IMR-90 (cell line): ENCODE results near the gene IGSF3. TPM values are rescaled to one million over a fixed set of nuclear protein-coding genes. Genes with fewer than 3 reads are reported as not detected.

Experiments
- ATAC-seq: fragments of 200-7000 bp; cut with Tn5 transposase; 2 replicates; pipeline ENCODE4 v1.9.1; 2020; ENCODE audit warnings: low read depth, mild to moderate bottlenecking, moderate library complexity
- BruUV-seq: library from RNA; stranded (reverse); fragments of 400-500 nt; replicated peaks from 2 replicates; lab custom pipeline; 2021; lab: Mats Ljungman, UMichigan
- CTCF ChIA-PET: fragments of 300-600 bp; formaldehyde crosslinking; extraction: SDS; loops from one replicate; lab custom pipeline; 2021; ENCODE audit warnings: antibody characterized with exemption; lab: Yijun Ruan, JAX
- POLR2A ChIA-PET: fragments of 300-600 bp; sonication (Branson Sonifier 250); formaldehyde crosslinking; loops from one replicate; lab custom pipeline; 2022; ENCODE audit warnings: antibody characterized with exemption; ENCODE audit not compliant: unreplicated experiment; lab: Charles Lee
- DNase-seq: peaks from one replicate; pipeline ENCODE4 v3.0.0; 2013
- H2AFZ ChIP-seq: replicated peaks from 2 replicates; pipeline ENCODE3; 2013; ENCODE audit warnings: low read length, mild to moderate bottlenecking; ENCODE audit not compliant: poor library complexity
- H2AK5ac ChIP-seq: 2 replicates; pipeline ENCODE4 v1.6.1; 2013; ENCODE audit warnings: low read depth, low read length, inconsistent platforms
- H2AK9ac ChIP-seq: replicated peaks from 2 replicates; pipeline ENCODE3; 2013; ENCODE audit warnings: mild to moderate bottlenecking, low read depth, low read length, moderate library complexity; ENCODE audit not compliant: poor library complexity
- H2BK120ac ChIP-seq: 2 replicates; pipeline ENCODE4 v1.6.1; 2013; ENCODE audit warnings: low read depth, low read length, inconsistent platforms
- H2BK15ac ChIP-seq: 3 replicates; pipeline ENCODE4 v1.6.1; 2013; ENCODE audit warnings: low read depth, low read length, inconsistent platforms
- H2BK20ac ChIP-seq: 2 replicates; pipeline ENCODE4 v1.6.1; 2013; ENCODE audit warnings: low read depth, mild to moderate bottlenecking, inconsistent platforms, low read length, moderate library complexity
- H2BK5ac ChIP-seq: 2 replicates; pipeline ENCODE4 v1.6.1; 2013; ENCODE audit warnings: mild to moderate bottlenecking, low read depth, low read length, inconsistent platforms; ENCODE audit not compliant: poor library complexity, severe bottlenecking
- H3K14ac ChIP-seq: replicated peaks from 2 replicates; pipeline ENCODE4 v1.6.1; 2013; ENCODE audit warnings: low read depth, low read length, inconsistent platforms
- H3K18ac ChIP-seq: 2 replicates; pipeline ENCODE4 v1.6.1; 2013; ENCODE audit warnings: low read depth, low read length, control low read depth
- H3K23ac ChIP-seq: 2 replicates; pipeline ENCODE4 v1.6.1; 2013; ENCODE audit warnings: low read depth, low read length, inconsistent platforms
- H3K27ac ChIP-seq: 2 replicates; pipeline ENCODE4 v1.5.1; 2013; ENCODE audit warnings: mild to moderate bottlenecking, control low read depth, low read length; ENCODE audit not compliant: insufficient read depth
- H3K27me3 ChIP-seq: 2 replicates; pipeline ENCODE4 v1.6.1; 2013; ENCODE audit warnings: low read length; ENCODE audit not compliant: control insufficient read depth, insufficient read depth
- H3K36me3 ChIP-seq: 2 replicates; pipeline ENCODE4 v1.6.1; 2013; ENCODE audit warnings: low read length, mixed read lengths; ENCODE audit not compliant: control insufficient read depth, insufficient read depth
- H3K4ac ChIP-seq: 2 replicates; pipeline ENCODE4 v1.6.1; 2013; ENCODE audit warnings: low read depth, low read length, inconsistent platforms
- H3K4me1 ChIP-seq: 2 replicates; pipeline ENCODE4 v1.6.1; 2013; ENCODE audit warnings: low read length, mixed read lengths; ENCODE audit not compliant: control insufficient read depth, insufficient read depth
- H3K4me2 ChIP-seq: 2 replicates; pipeline ENCODE4 v1.6.1; 2013; ENCODE audit warnings: low read depth, mild to moderate bottlenecking, control low read depth, low read length, moderate library complexity
- H3K4me3 ChIP-seq: 2 replicates; pipeline ENCODE4 v1.5.1; 2013; ENCODE audit warnings: low read depth, mild to moderate bottlenecking, control low read depth, low read length, moderate library complexity; ENCODE audit not compliant: insufficient read depth
- H3K56ac ChIP-seq: 2 replicates; pipeline ENCODE4 v1.6.1; 2013; ENCODE audit warnings: low read length, inconsistent platforms; ENCODE audit not compliant: insufficient read depth; ENCODE audit errors: extremely low read depth
- H3K79me1 ChIP-seq, 2 experiments: 2 replicates each; pipeline ENCODE4 v1.6.1; 2013; ENCODE audit warnings: low read length in 2 of 2, inconsistent platforms in 1 of 2, low read depth in 1 of 2
- H3K9ac ChIP-seq: 2 replicates; pipeline ENCODE4 v1.6.1; 2013; ENCODE audit warnings: low read depth, low read length, control low read depth
- H3K9me1 ChIP-seq: 2 replicates; pipeline ENCODE4 v1.6.1; 2013; ENCODE audit warnings: low read length, inconsistent platforms; ENCODE audit not compliant: insufficient read depth
- H3K9me3 ChIP-seq: 2 replicates; pipeline ENCODE4 v1.6.1; 2013; ENCODE audit warnings: low read length; ENCODE audit not compliant: control insufficient read depth, insufficient read depth
- H4K20me1 ChIP-seq: 2 replicates; pipeline ENCODE4 v1.6.1; 2013; ENCODE audit warnings: low read length, inconsistent platforms; ENCODE audit not compliant: insufficient read depth
- H4K5ac ChIP-seq: 2 replicates; pipeline ENCODE4 v1.6.1; 2013; ENCODE audit warnings: mild to moderate bottlenecking, low read depth, low read length, control low read depth
- H4K8ac ChIP-seq, 2 experiments: 2 replicates each; pipeline ENCODE4 v1.6.1; 2013; ENCODE audit warnings: low read depth in 2 of 2, low read length in 2 of 2, control low read depth in 1 of 2, inconsistent platforms in 1 of 2
- H4K91ac ChIP-seq: 2 replicates; pipeline ENCODE4 v1.6.1; 2013; ENCODE audit warnings: low read depth, low read length, inconsistent platforms; ENCODE audit not compliant: insufficient read depth
- CEBPB ChIP-seq: IDR thresholded peaks from 2 replicates; pipeline ENCODE4 v1.6.1; 2012; ENCODE audit warnings: low read depth, low read length, improper control_type of control experiment
- FOS ChIP-seq: fragments of 150-350 bp; IDR thresholded peaks from 2 replicates; pipeline ENCODE4 v1.6.1; 2016; ENCODE audit warnings: low read depth, low read length
- MAZ ChIP-seq: IDR thresholded peaks from 2 replicates; pipeline ENCODE4 v1.6.1; 2012; ENCODE audit warnings: low read depth, mild to moderate bottlenecking, low read length, improper control_type of control experiment, moderate library complexity, borderline replicate concordance
- MXI1 ChIP-seq: IDR thresholded peaks from 2 replicates; pipeline ENCODE4 v1.6.1; 2012; ENCODE audit warnings: low read depth, mild to moderate bottlenecking, low read length, moderate library complexity, borderline replicate concordance
- POLR2A ChIP-seq: IDR thresholded peaks from 2 replicates; pipeline ENCODE4 v1.6.1; 2012; ENCODE audit warnings: mild to moderate bottlenecking, low read depth, low read length
- RAD21 ChIP-seq: IDR thresholded peaks from 2 replicates; pipeline ENCODE4 v1.6.1; 2012; ENCODE audit warnings: low read length, improper control_type of control experiment
- RFX5 ChIP-seq: IDR thresholded peaks from 2 replicates; pipeline ENCODE4 v1.8.0; 2012; ENCODE audit warnings: low read depth, mild to moderate bottlenecking, low read length, moderate library complexity
- WGBS, 2 experiments: methylation state at CpG; one replicate each; pipeline versions ENCODE4 v1.1.5 to v1.1.7; 2013; ENCODE audit warnings: missing lambda C conversion rate in 2 of 2; ENCODE audit not compliant: insufficient read length in 1 of 2; ENCODE audit errors: extremely low coverage in 2 of 2; 5-methylcytosine and 5-hydroxymethylcytosine counted together
- dilution Hi-C: fragments of 300-500 bp; cut with HindIII; formaldehyde crosslinking; loops from one replicate; pipeline ENCODE4 v1.14.3; 2018; ENCODE audit warnings: low sequenced_read_pairs; ENCODE audit not compliant: unreplicated experiment
- in situ Hi-C: fragments of 300-500 bp; cut with MboI; formaldehyde crosslinking; loops from 3 replicates; pipeline ENCODE4 v1.14.3; 2019; ENCODE audit warnings: low sequenced_read_pairs, inconsistent platforms, mixed read lengths
- intact Hi-C: fragments of 100-400 bp; cut with micrococcal nuclease; formaldehyde crosslinking; loops from 2 replicates; pipeline ENCODE4 v1.10.0; 2022
- polyA plus RNA-seq, 3 experiments: library from polyadenylated mRNA; depleted of rRNA; stranded (reverse); fragments of >200 nt; gene quantifications; 2 replicates each; pipeline ENCODE4 v1.2.3, GENCODE V29; 2012; ENCODE audit warnings: low replicate concordance in 1 of 3
- total RNA-seq: library from RNA; depleted of rRNA; stranded (reverse); fragments of >200 nt; gene quantifications from 2 replicates; pipeline ENCODE4 v1.2.3, GENCODE V29; 2012
- TF ChIP-seq, protein P1 (sequence below): conservative IDR thresholded peaks from 2 replicates; pipeline ENCODE4 v1.5.1; 2012; ENCODE audit warnings: mild to moderate bottlenecking, low read depth, low read length, improper control_type of control experiment
- TF ChIP-seq, protein P2 (sequence below): fragments of 150-350 bp; IDR thresholded peaks from 2 replicates; pipeline ENCODE4 v1.6.1; 2017; ENCODE audit warnings: mild to moderate bottlenecking, antibody characterized with exemption, low read length, low read depth

IGSF3 gene
- total and polyA plus RNA-seq, 2 of the 4 experiments (the other 2 are of a cell fraction): under 0.01 to 0.02 TPM

- H3K9ac ChIP-seq: no peak overlapping the region
- ChIA-PET POLR2A (no interaction called here), CTCF (no interaction called here)
- no peak overlapping the region for H2AK9ac ChIP-seq
- H3K56ac ChIP-seq: no peak overlapping the region
- H4K5ac ChIP-seq: no peak overlapping the region
- H3K18ac ChIP-seq: no peak overlapping the region
- H3K14ac ChIP-seq: no peak overlapping the region
- BruUV-seq: no TSS peak
- H3K4me1 ChIP-seq: no peaks in the 10 kb centered on the region
- H3K4me3 ChIP-seq: no peak overlapping the region
- no peak overlapping the region for H2BK15ac ChIP-seq
- H3K27ac ChIP-seq: no peak overlapping the region
- TF ChIP-seq, protein P1, sequence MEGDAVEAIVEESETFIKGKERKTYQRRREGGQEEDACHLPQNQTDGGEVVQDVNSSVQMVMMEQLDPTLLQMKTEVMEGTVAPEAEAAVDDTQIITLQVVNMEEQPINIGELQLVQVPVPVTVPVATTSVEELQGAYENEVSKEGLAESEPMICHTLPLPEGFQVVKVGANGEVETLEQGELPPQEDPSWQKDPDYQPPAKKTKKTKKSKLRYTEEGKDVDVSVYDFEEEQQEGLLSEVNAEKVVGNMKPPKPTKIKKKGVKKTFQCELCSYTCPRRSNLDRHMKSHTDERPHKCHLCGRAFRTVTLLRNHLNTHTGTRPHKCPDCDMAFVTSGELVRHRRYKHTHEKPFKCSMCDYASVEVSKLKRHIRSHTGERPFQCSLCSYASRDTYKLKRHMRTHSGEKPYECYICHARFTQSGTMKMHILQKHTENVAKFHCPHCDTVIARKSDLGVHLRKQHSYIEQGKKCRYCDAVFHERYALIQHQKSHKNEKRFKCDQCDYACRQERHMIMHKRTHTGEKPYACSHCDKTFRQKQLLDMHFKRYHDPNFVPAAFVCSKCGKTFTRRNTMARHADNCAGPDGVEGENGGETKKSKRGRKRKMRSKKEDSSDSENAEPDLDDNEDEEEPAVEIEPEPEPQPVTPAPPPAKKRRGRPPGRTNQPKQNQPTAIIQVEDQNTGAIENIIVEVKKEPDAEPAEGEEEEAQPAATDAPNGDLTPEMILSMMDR: no peak
- TF ChIP-seq CEBPB: no peak
- TF ChIP-seq, protein P2, sequence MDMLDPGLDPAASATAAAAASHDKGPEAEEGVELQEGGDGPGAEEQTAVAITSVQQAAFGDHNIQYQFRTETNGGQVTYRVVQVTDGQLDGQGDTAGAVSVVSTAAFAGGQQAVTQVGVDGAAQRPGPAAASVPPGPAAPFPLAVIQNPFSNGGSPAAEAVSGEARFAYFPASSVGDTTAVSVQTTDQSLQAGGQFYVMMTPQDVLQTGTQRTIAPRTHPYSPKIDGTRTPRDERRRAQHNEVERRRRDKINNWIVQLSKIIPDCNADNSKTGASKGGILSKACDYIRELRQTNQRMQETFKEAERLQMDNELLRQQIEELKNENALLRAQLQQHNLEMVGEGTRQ: no peak
- no peak for TF ChIP-seq RAD21
- no peak for TF ChIP-seq POLR2A
- no peak for TF ChIP-seq MXI1
- TF ChIP-seq RFX5: no peak
- TF ChIP-seq FOS: no peak
- TF ChIP-seq MAZ: no peak
- no peak overlapping the region for H2BK120ac ChIP-seq
- H4K20me1 ChIP-seq: no peaks in the 10 kb centered on the region
- no peaks in the 10 kb centered on the region for H3K9me1 ChIP-seq
- H2AFZ ChIP-seq: no peak overlapping the region
- H3K4ac ChIP-seq: no peak overlapping the region
- no peak overlapping the region for H4K91ac ChIP-seq
- no peak overlapping the region for H2AK5ac ChIP-seq
- ATAC-seq (no peak), DNase-seq (no peak)
- no CpG with 5 or more reads among the region's 1 CpG for WGBS, 2 experiments
- H4K8ac ChIP-seq: no peak overlapping the region
- H3K23ac ChIP-seq: no peak overlapping the region
- dilution Hi-C loops (no loop called here), in situ Hi-C loops (no loop called here), intact Hi-C loops (loop anchor here (10.0 kb wide), 1 partner anchor 444 kb away; no protein-coding TSS in a partner anchor)
- H3K79me1 ChIP-seq: no peaks in the 10 kb centered on the region
- H3K27me3 ChIP-seq: peaks cover 33% of the 10 kb centered on the region
- H3K4me2 ChIP-seq: no peak overlapping the region
- no peaks in the 10 kb centered on the region for H3K9me3 ChIP-seq
- H3K36me3 ChIP-seq: no peaks in the 10 kb centered on the region
- H2BK5ac ChIP-seq: no peak overlapping the region
- H2BK20ac ChIP-seq: no peak overlapping the region
These were observed 89.0 kb downstream of the IGSF3 start for GRCh38 chr1:116578581-116578980.
